UCSD-AML1 (cell line): Measurements from ENCODE around the gene PLCE1.
"Not testable (repeated sequence)": the region's sequence is repeated elsewhere in the genome, so short reads cannot be mapped to it uniquely, and the experiment has no call there.

Source experiments
- DNase-seq: peaks from one replicate; lab custom pipeline; 2025; ENCODE audit not compliant: unreplicated experiment; lab: John Stamatoyannopoulos, UW

Gene PLCE1

DNA sequence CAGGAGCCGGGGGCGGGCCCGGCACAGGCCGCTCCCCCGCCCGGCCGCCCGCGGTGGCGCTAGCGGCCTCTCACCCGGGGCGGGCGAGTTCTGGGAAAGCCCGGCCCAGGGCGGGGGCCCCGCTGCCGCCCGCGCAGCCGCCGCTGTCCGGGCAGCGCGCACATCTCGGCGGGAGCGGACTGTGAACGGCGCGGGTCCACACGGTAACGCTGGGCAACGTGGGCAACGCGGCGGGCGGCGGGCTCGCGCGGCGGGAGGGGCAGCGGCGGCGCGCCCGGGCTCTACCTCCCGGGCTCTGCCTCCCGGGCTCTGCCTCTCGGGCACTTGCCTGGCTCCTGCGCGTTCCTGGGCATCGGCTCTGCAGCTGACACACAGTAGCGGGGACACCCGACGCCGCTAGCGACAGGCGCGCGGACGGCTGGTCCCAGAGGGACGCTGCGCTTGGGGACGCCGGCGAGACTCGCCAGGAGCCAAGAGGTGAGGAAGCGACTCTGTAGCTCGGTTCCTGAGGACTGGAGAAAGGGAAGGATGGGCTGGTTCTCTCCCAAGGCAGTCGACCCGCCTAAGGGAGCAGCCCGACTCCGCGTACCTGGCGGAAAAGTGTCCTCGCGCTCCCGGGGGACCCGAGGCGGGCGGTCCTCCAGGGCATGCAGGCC lies at the start of gene PLCE1:
TSS of gene PLCE1 (plus strand) at position 150 of the 656 bp plus-strand sequence. CDS start 37,116 bp downstream, outside the sequence.
- DNase-seq, result no peak

DNA sequence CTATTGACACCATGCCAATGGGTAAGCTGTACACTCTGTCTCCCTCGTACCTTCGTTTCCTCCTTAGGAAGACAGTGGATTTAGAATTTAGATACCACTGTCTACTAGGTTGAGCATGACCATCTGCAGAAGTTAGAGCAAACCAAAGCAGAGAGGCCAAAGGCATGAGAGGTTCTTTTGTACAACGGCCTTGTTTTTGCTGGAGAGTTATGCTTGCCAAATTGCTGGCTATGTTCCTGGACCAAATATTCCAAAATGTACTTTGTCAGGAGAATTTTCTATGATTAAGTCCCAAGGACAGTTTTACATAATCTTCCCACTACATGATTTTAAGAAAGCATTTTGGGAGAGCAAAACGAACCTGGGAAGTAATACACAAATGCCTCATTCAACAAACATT lies 47.9 kb upstream of the PLCE1 start:
- no peak for DNase-seq

DNA sequence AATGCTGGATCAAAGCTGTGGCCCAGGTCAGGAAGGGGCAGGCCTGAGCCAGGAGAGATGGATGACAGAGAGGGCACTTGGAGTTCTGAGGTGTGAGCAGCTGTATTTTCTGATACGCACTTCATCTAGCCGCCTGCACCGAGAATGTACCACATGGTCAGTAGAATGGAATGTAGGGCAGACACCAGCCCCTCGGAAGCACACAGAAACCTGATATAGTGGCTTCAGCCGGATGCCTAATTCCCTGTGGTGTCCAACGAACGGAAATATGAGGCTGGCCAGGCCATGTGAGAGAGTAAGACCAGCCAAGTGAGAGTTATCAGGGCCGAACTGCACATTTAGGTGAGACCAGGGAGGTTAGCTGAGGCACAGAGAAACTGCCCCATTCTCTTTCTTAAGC lies 46.7 kb upstream of the PLCE1 start:
- DNase-seq, result no peak

DNA sequence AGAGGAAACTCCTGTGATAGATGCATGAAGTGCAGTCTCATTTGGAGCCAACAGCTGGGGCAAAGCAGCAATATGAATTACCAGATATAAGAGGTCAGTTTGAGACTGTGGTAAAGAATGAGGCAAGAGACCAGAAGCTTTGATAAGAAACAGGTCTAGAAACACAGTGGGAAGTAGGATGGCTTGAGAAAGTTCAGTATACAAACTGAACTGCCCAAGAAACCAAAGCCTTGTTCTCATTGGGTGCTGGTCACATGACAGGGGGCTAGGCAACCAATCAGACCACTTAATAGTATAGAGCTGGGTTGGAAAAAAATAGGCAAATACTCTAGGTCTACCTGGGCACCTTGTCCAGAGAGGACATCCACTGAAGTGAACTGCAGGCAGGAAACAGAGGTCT lies 46.2 kb upstream of the PLCE1 start:
- no peak for DNase-seq

DNA sequence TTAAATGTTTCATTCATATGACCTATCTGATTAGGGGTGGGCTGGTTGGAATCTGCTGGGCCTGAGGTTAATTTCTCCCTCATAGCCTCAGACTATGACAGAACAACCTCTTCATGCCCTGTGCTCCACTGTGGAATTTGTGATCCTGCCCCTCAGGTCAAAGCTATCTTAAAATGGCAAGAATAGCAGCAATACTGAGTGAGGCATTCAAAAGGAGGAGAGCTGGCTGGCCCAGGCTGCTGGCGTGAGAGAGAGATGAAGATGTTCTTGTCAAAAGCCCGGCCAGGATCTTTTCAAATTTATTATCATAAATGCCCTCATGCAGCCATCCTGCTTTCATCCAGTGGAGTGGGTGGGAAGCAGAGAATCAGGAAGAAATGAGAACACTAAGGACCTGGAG lies 41.8 kb upstream of the PLCE1 start:
- DNase-seq, result no peak

DNA sequence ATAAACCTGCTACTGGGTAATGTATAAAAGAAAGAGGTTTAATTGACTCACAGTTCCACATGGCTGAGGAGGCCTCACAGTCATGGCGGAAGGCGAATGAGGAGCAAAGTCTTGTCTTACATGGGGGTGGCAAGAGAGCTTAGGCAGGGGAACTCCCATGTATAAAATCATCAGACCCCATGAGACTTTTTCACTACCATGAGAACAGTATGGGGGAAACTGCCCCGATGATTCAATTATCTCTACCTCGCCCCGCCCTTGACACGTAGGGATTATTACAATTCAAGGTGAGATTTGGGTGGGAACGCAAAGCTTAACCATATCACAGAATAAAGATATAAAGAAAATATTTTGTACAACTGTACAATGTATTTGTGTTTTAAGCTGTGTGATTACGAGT lies 39.4 kb upstream of the PLCE1 start:
- no peak for DNase-seq

DNA sequence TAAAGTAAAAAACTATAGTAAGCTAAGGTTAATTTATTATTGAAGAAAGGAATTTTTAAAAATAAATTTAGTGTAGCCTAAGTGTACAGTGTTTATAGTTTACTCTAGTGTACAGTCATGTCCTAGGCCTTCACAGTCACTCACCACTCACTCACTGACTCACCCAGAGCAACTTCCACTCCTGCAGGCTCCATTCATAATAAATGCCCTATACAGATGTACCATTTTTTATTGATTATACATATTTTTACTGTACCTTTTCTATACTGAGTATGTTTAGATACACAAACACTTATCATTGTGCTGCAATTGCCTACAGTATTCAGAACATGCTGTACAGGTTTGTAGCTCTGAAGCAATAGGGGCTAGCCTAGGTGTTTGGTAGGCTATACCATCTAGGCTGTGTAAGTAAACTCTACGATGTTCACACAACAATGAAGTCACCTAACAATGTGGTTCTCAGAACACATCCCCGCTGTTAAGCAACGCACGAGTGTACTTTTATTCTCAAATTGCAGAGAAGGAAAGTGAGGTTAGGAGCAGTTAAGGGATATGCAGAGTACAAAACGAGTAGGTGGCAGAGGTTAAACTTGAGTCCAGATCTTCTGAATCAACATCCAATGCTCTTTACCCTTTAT lies 38.9 kb upstream of the PLCE1 start:
- DNase-seq, result no peak

DNA sequence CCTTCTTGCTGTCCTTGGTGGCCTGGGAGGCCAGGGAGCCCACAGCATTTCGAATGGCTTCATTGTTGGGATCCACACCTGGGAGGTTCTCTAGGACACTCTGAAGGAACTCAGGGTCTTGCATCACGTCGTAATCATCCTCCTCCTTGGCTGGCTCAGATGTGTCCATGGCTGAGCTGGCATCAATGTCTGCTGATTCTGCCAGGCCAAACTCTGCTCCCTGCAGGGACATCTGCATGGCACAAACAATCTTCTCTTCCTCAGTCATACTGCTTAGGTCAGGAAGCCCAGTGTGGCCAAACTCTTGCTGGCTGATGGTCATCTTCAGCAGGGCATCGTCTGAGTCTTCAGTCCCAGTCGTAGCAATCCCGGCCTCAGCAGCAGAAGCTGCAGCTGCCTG lies 34.9 kb upstream of the PLCE1 start:
- no peak for DNase-seq

DNA sequence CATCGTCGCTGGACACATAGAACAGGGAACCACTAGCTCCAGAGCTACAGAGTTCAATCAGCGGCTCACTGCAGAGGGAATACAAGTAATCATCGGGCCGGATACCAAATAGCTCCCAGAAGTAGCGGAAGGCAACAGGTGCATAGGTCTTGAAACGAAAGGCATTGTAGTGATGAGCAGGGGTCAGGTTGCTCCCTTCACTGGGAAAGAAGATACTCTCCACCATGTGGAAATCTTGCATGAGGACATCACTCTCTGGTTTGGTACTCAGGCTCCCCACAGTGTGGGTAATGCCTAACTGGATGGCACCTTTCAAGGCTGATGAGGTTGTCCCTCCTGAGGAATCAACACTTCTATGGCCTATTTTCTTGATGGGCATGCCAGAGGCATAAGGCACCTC lies 32.7 kb upstream of the PLCE1 start:
- not testable (repeated sequence) for DNase-seq

DNA sequence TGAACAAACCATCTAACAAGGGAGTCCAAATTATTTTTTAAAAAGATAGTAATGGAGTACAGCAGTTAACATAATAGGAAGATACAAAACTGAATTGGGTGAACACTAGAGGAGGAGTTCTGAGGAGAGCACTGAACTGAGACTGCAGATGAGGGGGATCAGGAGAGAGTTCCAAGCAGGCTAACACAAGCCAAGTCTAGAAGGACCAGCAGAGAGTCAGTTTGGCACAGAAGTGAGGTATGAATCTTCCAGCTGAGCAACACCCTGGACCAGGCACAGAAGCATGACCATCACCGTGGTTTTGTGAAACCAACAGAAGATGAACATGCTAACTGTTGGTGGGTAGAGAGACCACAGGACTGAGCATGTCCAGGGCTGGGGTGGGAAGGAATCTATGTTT lies 30.8 kb upstream of the PLCE1 start:
- DNase-seq, result no peak

DNA sequence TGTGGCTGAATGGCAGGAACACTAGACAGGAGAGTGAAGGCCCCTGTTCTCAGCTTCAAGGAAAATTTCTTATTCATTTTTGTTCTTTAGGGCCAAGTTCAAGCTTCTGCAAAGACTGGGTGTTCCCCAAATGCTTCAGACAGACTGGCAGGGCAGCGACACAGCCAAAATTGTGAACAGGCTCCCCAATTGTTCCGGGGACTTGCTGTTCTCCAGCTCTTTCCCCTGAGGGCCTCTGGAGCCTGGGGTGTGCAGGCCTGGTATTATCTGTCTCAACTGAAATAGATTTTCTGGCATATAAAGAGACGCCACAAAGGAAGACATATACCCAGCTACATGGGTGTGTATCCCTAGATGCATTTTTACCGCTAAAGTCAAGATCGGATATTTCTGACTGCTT lies 30.3 kb upstream of the PLCE1 start:
- DNase-seq, result no peak

DNA sequence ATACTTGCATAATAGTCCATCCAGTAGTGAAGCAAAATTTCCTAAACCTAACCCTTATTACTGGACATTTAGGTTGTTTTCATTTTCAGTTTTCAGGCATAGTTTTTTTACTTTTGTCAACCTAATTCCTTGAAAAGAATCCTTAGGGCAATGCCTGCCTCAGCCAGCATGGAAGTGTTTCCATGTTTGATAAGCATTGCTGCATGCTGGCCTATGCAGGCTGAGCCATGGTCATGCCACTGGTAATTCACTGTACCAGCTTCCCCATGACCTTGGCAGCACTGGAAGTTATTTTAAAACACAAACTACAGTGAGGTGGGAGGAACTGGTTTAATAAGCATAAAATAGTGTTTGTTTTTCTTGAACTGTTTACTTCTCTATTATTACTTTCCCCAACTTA lies 27.8 kb upstream of the PLCE1 start:
- no peak for DNase-seq

DNA sequence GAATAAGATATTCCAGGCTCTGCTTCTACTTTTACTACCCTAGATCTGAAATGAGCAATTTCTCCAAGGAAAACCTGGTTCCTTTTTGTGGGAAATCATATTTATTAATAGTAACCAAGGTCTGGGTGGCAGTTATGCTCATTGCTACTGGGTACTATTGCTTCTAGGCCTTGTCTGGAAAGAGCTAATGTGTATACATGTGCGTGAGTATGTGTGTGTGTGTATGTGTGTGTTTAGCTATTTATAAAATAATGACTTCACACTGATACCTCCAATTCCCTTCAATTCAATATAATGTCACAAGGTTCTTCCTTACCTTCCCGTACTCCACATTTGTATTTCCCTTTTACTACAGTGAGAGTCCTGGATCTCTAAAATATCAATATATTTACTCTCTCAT lies 26.0 kb upstream of the PLCE1 start:
- no peak for DNase-seq

DNA sequence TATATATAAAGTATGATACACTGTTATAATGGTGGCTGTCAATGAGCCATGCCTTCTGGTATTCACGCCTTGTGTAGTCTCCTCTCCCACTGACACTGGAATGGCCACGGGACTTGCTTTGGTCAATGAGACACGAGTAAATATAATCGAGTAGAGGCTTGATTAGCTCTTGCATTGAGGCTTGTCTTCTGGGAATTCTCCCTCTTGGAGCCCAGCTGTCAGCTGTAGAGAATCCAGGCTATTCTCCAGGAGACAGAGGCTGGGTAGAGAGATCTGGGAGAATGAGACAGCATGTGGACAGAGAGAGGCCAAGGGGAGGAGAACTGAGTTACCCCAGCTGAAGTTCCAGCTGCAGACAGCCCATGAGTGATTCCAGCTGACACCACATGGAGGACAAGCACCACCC lies 25.2 kb upstream of the PLCE1 start:
- DNase-seq, result no peak

DNA sequence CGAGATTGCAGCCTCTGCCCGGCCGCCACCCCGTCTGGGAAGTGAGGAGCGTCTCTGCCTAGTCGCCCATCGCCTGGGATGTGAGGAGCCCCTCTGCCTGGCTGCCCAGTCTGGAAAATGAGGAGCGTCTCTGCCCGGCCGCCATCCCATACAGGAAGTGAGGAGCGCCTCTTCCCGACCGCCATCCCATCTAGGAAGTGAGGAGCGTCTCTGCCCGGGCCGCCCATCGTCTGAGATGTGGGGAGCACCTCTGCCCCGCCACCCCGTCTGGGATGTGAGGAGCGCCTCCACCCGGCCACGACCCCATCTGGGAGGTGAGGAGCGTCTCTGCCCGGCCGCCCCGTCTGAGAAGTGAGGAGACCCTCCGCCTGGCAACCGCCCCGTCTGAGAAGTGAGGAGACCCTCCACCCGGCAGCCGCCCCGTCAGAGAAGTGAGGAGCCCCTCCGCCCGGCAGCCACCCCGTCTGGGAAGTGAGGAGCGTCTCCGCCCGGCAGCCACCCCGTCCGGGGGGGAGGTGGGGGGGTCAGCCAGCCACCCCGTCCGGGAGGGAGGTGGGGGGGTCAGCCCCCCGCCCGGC lies 23.2 kb upstream of the PLCE1 start:
- not testable (repeated sequence) for DNase-seq

DNA sequence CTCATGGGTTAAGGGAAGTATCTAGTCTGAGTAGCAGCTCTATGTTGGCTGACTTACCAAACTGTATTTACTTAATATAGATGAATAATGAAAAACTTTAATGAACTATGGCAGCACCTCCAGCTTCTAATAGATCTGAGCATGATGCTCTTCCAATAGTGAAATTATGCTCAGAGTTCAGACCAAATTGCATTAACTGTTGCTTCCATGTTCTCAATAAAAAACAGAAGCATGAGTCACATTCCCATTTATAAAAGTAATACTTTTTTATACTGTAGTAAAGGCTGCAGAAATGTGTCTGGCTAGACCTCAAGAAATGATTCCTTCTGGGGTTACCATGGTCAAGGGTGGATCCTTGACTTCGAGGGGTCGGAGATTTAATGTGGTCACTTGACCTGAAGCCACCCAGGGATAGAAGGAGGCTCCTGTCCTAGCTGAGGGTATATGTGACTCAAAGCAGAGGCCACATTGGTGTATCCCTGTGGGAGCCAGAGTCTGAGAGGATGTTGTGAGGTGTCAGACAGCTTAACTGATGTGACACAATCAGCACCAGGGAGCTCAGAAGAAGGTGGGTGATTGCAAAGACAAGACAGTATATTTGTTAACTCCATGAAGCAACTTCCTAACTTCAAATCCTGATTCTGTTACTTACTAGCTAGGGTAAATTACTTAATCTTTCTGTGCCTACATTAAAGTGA lies 19.8 kb upstream of the PLCE1 start:
- DNase-seq, result no peak

DNA sequence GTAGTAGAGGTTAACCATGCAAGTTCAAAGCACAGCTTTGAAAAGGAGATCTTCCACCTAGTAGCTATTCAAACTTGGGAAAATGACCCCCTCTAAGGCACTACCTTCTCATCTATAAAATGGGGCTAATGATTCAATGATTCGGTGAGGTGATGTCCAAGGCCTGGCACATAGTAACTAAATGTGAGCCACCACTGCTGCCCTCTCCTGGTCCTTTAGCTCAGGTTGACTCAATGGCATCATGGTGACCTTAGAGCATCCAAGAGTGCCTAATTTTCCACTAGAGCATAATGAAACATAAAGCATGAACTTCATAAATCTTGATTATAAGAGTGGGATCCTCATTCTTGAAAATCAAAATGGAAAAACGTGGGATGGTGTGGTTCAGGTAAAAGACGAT lies 16.3 kb upstream of the PLCE1 start:
- no peak for DNase-seq

DNA sequence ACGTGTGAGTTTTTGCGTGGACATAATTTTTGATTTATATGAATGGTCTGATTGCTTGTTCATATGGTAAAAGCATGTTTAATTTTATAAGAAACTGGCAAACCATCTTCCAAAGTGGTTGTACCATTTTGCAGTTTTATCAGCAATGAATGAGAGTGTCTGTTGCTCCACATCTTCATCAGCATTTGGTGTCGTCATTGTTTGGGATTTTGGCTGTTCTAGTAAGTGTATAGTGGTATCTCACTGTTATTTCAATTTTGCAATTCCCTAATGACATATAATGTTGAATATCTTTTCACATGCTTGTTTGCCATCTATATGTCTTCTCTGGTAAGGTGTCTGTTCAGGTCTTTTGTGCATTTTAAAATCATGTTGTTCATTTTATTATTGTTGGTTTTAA lies 13.2 kb upstream of the PLCE1 start:
- no peak for DNase-seq

DNA sequence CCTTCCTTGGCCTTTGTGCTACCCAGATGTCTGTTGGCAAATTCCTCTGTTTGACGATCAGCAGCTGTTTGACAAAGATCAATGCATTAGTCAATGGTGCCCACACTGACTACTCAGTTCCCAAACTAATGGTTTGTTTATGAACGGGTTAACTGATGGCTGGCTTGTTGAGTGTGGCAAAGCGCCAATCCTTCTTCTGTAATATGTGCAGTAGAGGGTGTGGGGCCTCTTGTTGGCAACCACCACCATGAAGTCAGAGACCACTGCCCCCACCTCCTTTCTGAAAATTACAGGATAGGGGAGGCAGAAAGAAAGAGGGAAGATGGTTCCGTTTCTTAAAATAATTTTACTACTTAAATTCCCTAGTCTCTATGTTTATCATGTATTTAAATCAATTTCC lies 2.6 kb upstream of the PLCE1 start:
- no peak for DNase-seq

DNA sequence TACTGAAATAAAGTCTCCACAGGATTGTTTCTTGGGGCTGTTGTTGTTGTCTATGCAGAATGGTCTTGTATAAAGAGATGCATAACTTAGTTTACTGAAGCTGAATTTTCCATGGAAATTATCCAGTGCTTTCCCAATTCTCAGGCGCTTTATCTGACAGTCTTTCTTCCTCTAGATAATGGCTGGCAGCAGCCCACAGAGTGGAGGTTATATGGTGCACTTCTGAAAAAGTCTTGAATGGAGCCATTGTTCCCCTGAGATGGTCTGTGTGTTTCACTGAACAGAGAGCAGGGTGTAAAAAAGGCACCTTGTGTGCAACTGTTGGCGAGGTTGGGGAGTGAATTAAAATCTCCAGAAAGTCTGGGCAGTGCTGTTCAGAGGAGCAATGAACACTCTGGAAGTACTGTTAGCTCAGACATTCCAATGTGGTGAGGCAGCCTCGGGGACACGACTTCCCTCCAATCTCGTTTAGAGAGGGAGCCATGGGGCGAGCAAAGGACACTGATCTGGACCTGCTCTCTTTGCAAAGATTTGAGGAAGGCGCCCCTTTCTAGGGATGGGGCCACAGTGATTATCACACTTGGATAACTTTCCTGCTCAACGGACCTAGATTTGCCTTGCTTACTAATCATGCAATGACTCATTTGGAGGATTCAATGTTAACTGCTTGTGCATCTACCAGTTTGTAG lies 2.0 kb upstream of the PLCE1 start:
- no peak for DNase-seq

DNA sequence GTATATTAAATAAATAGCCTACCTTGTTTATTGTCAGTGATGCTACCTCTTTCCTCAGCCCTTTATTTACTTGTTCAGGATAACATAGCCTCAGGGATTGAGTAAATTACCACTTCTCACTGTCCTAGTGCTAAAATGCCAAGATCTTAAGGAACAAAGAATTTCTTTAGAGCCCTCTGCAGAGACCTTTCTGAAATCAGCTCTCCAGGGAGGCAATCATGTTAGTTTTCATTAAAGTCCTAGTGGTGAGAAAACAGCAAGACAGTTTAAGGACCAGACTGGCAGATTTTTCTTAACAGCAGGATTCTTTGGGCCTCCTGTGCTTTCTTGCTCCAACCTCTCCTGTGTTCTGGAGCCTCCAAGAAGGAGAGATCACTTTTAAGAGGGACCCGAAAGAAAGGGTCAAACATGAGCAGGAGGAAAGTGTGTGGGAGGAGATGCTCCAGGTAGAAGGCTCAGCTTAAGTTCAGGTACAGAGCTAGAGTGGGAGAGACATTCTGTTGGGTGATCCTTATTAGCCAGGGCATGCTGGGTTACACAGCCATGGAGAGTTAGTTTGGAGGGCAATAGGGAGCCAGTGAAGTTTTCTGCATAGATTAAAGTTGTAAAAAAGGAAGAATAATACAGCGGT lies 1.2 kb upstream of the PLCE1 start:
- no peak for DNase-seq
